ENCODE data around the gene CNOT3.

DNA sequence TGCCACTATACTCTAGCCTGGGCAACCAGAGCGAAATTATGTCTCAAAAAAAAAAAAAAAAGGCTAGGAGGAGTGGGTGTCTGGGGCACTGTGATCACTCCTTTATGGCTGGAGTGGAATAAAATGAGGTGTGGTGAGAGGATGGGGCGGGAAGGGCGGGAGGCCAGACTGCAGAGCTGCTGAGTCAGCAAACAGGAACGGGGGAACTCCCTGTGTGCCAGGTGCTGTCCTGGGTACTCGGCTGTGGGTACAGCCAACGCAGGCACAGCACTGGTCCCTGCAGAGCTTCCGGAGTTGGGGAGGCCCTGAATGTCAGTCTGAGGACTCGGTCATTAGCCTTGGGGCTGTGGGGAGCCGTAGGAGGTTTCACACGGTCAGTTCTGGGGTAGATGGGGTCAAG lies 16.3 kb upstream of the CNOT3 start:
- TF ChIP-seq, protein P1, sequence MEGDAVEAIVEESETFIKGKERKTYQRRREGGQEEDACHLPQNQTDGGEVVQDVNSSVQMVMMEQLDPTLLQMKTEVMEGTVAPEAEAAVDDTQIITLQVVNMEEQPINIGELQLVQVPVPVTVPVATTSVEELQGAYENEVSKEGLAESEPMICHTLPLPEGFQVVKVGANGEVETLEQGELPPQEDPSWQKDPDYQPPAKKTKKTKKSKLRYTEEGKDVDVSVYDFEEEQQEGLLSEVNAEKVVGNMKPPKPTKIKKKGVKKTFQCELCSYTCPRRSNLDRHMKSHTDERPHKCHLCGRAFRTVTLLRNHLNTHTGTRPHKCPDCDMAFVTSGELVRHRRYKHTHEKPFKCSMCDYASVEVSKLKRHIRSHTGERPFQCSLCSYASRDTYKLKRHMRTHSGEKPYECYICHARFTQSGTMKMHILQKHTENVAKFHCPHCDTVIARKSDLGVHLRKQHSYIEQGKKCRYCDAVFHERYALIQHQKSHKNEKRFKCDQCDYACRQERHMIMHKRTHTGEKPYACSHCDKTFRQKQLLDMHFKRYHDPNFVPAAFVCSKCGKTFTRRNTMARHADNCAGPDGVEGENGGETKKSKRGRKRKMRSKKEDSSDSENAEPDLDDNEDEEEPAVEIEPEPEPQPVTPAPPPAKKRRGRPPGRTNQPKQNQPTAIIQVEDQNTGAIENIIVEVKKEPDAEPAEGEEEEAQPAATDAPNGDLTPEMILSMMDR (IDR thresholded peaks at IDR 0.05): no peak
- no peak for TF ChIP-seq POLR2A (IDR thresholded peaks at IDR 0.05)

Data from lower leg skin (tissue), 3 donors.